Subcutaneous abdominal adipose tissue (tissue), 5 donors: ENCODE results near the gene GOLGA7B.

Experiments
- H3K27ac ChIP-seq: one replicate; pipeline ENCODE4 v1.7.0; 2013; ENCODE audit warnings: low read depth, mild to moderate bottlenecking, inconsistent platforms, low read length, moderate library complexity
- H3K27me3 ChIP-seq, 5 donors: one replicate each; pipeline ENCODE4 v1.7.0; 2013; ENCODE audit warnings: low read length in 5 of 5, inconsistent platforms in 1 of 5; ENCODE audit not compliant: control insufficient read depth in 5 of 5, insufficient read depth in 4 of 5
- H3K36me3 ChIP-seq, 5 donors: one replicate each; pipeline ENCODE4 v1.7.0; 2013; ENCODE audit warnings: low read length in 5 of 5; ENCODE audit not compliant: control insufficient read depth in 5 of 5, insufficient read depth in 5 of 5
- H3K4me1 ChIP-seq, 5 donors: one replicate each; pipeline ENCODE4 v1.7.0; 2013; ENCODE audit warnings: low read length in 5 of 5, mild to moderate bottlenecking in 3 of 5, moderate library complexity in 1 of 5; ENCODE audit not compliant: control insufficient read depth in 5 of 5, insufficient read depth in 5 of 5
- H3K4me3 ChIP-seq, 5 donors: one replicate each; pipeline ENCODE4 v1.7.0; 2013; ENCODE audit warnings: low read length in 5 of 5, low read depth in 1 of 5
- H3K9ac ChIP-seq, 5 donors: one replicate each; pipeline ENCODE4 v1.7.0; 2013; ENCODE audit warnings: low read length in 5 of 5, mild to moderate bottlenecking in 4 of 5, moderate library complexity in 3 of 5
- H3K9me3 ChIP-seq, 5 donors: one replicate each; pipeline ENCODE4 v1.7.0; 2013; ENCODE audit warnings: low read length in 5 of 5; ENCODE audit not compliant: control insufficient read depth in 5 of 5
- donor health status: healthy.
- donor health status: healthy.
- donor health status: healthy.
- donor health status: healthy.
- donor health status: healthy.

The GOLGA7B gene

GRCh38 chr10:97844678-97845077 is 5.0 kb upstream of the GOLGA7B start:
- peaks cover 0 to 4% (median 0%) of the 10 kb centered on the region in 5 donors for H3K9me3 ChIP-seq
- no peak overlapping the region for H3K27ac ChIP-seq
- H3K9ac ChIP-seq, result no peak overlapping the region
- H3K36me3 ChIP-seq, result no peaks in the 10 kb centered on the region
- H3K27me3 ChIP-seq, result peaks cover 0 to 3% (median 2%) of the 10 kb centered on the region in 5 donors
- no peak overlapping the region for H3K4me3 ChIP-seq
- peaks cover 0 to 8% (median 6%) of the 10 kb centered on the region in 5 donors for H3K4me1 ChIP-seq

- H3K4me1 ChIP-seq, result peaks cover 0 to 12% (median 8%) of the 10 kb centered on the region in 5 donors
- H3K9ac ChIP-seq, result no peak overlapping the region
- peaks cover 3 to 27% (median 26%) of the 10 kb centered on the region in 5 donors for H3K27me3 ChIP-seq
- peak overlapping the region; percentile 15 to 59 (median 54) for H3K4me3 ChIP-seq
- H3K9me3 ChIP-seq, result peaks cover 0 to 2% (median 0%) of the 10 kb centered on the region in 5 donors
- no peaks in the 10 kb centered on the region for H3K36me3 ChIP-seq
- H3K27ac ChIP-seq, result no peak overlapping the region
Observed at GRCh38 chr10:97849103-97849686, 448 bp upstream of the GOLGA7B start.

DNA sequence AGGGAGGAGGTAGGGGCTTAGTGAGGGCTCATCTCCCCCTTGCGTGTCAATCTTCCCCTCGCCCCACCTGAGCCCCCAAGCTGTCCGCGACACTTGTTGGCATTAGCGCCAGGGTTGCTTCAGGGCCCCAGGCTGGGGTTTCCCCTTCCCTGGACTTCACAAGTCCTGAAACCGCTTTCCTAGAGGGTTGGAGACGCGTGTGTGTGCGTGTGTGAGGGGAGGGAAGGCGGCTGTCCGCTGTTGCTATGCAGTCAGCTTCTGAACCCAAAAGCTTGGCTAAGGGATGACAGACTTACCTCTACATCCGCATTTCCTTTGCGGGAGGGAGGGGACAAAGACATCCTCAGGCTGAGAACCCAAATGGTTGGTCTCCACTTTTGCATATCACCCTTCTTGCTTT is 803 bp downstream of the GOLGA7B start:
- H3K9ac ChIP-seq, result no peak overlapping the region
- no peaks in the 10 kb centered on the region for H3K36me3 ChIP-seq
- no peaks in the 10 kb centered on the region for H3K9me3 ChIP-seq
- peak overlapping the region in 4 of 5 donors; percentile 15 to 39 (median 29) for H3K4me3 ChIP-seq
- H3K4me1 ChIP-seq, result peaks cover 0 to 12% (median 8%) of the 10 kb centered on the region in 5 donors
- peaks cover 3 to 31% (median 26%) of the 10 kb centered on the region in 5 donors for H3K27me3 ChIP-seq
- no peak overlapping the region for H3K27ac ChIP-seq

DNA sequence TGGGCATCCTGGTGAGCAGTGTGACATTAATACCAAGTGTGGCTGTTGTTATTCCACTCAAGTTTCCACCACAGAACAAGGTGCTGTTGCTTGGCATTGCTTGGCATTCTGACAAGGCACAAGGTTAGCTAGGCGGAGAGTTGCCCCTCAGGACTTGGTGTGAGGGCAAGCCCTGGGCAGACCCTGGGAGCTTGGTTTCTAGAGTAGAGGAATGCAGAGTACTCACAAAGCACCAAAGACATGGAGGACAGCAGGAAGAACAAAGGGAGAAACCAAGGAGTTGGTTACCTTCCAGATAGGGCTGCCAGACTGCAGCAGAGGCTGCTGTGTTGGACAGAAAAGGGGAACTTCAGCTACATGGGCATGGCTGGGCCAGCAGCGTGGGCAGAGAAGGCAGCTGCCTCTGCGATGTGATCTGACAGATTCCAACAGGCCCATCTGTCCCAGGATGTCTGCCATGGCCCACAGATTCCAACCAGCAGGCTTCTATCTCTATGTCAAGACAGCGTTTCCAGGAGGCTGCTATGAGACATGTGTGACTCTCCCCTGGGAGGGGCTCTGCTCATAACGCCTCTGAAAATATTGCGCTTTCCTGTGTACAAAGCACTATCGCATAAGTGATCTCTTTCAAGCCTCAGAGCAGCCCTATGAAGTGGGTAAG is 1.8 kb downstream of the GOLGA7B start:
- no peak overlapping the region for H3K4me3 ChIP-seq
- H3K36me3 ChIP-seq, result no peaks in the 10 kb centered on the region
- no peak overlapping the region for H3K27ac ChIP-seq
- no peaks in the 10 kb centered on the region for H3K9me3 ChIP-seq
- H3K9ac ChIP-seq, result no peak overlapping the region
- peaks cover 3 to 31% (median 26%) of the 10 kb centered on the region in 5 donors for H3K27me3 ChIP-seq
- peaks cover 0 to 12% (median 8%) of the 10 kb centered on the region in 5 donors for H3K4me1 ChIP-seq

GRCh38 chr10:97852277-97852676 is 2.6 kb downstream of the GOLGA7B start:
- H3K4me1 ChIP-seq, result peaks cover 0 to 12% (median 8%) of the 10 kb centered on the region in 5 donors
- no peak overlapping the region for H3K27ac ChIP-seq
- no peak overlapping the region for H3K4me3 ChIP-seq
- H3K36me3 ChIP-seq, result no peaks in the 10 kb centered on the region
- no peaks in the 10 kb centered on the region for H3K9me3 ChIP-seq
- peaks cover 3 to 31% (median 26%) of the 10 kb centered on the region in 5 donors for H3K27me3 ChIP-seq
- no peak overlapping the region for H3K9ac ChIP-seq

DNA sequence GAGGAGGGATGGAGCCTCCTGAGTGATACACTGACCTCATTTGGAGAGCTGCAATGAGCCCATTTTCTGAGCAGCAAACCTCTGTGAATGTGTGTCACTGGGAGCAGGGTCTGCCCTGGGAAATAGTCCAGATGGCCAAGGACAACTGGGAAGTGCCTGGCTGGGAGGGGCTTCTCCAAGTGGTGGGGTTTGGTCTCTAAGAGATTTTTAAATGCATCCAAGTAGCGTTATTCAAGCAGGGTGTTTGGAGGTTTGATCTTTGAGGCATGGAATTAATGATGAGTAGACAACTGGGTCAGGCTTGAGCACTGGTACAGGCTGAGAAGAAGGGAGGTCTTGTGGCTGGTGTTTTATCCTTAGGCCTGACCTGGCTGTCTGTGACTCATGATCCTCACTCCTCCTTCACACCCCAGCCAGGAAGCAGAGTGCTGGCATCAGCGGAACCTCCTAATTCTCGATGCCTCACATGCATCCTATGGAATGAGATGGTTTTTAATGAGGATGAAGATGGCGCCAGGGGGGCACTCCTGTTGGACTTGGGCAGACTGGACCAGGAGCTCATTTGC is 3.3 kb downstream of the GOLGA7B start:
- no peaks in the 10 kb centered on the region for H3K36me3 ChIP-seq
- H3K27ac ChIP-seq, result no peak overlapping the region
- peaks cover 0 to 13% (median 11%) of the 10 kb centered on the region in 5 donors for H3K4me1 ChIP-seq

GRCh38 chr10:97854743-97855142 is 5.1 kb downstream of the GOLGA7B start:
- H3K4me1 ChIP-seq, result peaks cover 0 to 20% (median 10%) of the 10 kb centered on the region in 5 donors
- H3K4me3 ChIP-seq, result no peak overlapping the region
- H3K27ac ChIP-seq, result no peak overlapping the region
- H3K36me3 ChIP-seq, result no peaks in the 10 kb centered on the region
- H3K27me3 ChIP-seq, result peaks cover 3 to 31% (median 26%) of the 10 kb centered on the region in 5 donors
- H3K9ac ChIP-seq, result no peak overlapping the region
- no peaks in the 10 kb centered on the region for H3K9me3 ChIP-seq

More for the DNA sequence above, 3.3 kb downstream of the GOLGA7B start:
- peaks cover 3 to 31% (median 26%) of the 10 kb centered on the region in 5 donors for H3K27me3 ChIP-seq
- no peak overlapping the region for H3K9ac ChIP-seq
- no peak overlapping the region for H3K4me3 ChIP-seq
- no peaks in the 10 kb centered on the region for H3K9me3 ChIP-seq

- no peak overlapping the region for H3K4me3 ChIP-seq
- H3K9me3 ChIP-seq, result no peaks in the 10 kb centered on the region
- H3K36me3 ChIP-seq, result no peaks in the 10 kb centered on the region
- no peak overlapping the region for H3K9ac ChIP-seq
- peaks cover 0 to 14% (median 5%) of the 10 kb centered on the region in 5 donors for H3K4me1 ChIP-seq
- H3K27me3 ChIP-seq, result peaks cover 0 to 10% (median 5%) of the 10 kb centered on the region in 5 donors
- no peak overlapping the region for H3K27ac ChIP-seq
Observed at GRCh38 chr10:97858001-97858439, 8.4 kb downstream of the GOLGA7B start.

- Histone ChIP-seq H3K9me3 (no peaks in the 10 kb centered on the region), H3K36me3 (no peaks in the 10 kb centered on the region), H3K4me1 (peaks cover 0 to 14% (median 5%) of the 10 kb centered on the region in 5 donors), H3K27me3 (peaks cover 0 to 11% (median 0%) of the 10 kb centered on the region in 5 donors), H3K27ac (no peak overlapping the region), H3K9ac (no peak overlapping the region), H3K4me3 (no peak overlapping the region)
Observed at GRCh38 chr10:97861097-97861750, 11.6 kb downstream of the GOLGA7B start.
